ENCODE data around the gene LIN54. TPM values are rescaled to one million over a fixed set of nuclear protein-coding genes. Genes with fewer than 3 reads are reported as not detected.
"Not testable (repeated sequence)": the region's sequence is repeated elsewhere in the genome, so short reads cannot be mapped to it uniquely, and the experiment has no call there.

The LIN54 gene
- total RNA-seq, 1 experiment from 2014 or later, result 15.9 TPM

GRCh38 chr4:82969414-82969813 is 41.2 kb downstream of the LIN54 start:
- in situ Hi-C loops (cut with HindIII; ENCODE audit: low pct_unique_long_range_greater_than_20kb, low sequenced_read_pairs), result no loop called here

GRCh38 chr4:82968972-82969371 is 41.7 kb downstream of the LIN54 start:
- in situ Hi-C loops (cut with HindIII; ENCODE audit: low pct_unique_long_range_greater_than_20kb, low sequenced_read_pairs), result no loop called here
- DNase-seq (ENCODE audit: low read depth), result no peak

More at GRCh38 chr4:82969414-82969813, 41.2 kb downstream of the LIN54 start:
- no peak for DNase-seq (ENCODE audit: low read depth)

GRCh38 chr4:82965763-82966162 is 44.9 kb downstream of the LIN54 start:
- in situ Hi-C loops (cut with HindIII; ENCODE audit: low pct_unique_long_range_greater_than_20kb, low sequenced_read_pairs), result no loop called here
- no peak for DNase-seq (ENCODE audit: low read depth)

GRCh38 chr4:82957045-82957444 is 53.6 kb downstream of the LIN54 start:
- in situ Hi-C loops (cut with HindIII; ENCODE audit: low pct_unique_long_range_greater_than_20kb, low sequenced_read_pairs), result no loop called here
- no peak for DNase-seq (ENCODE audit: low read depth)

- in situ Hi-C loops (cut with HindIII; ENCODE audit: low pct_unique_long_range_greater_than_20kb, low sequenced_read_pairs), result no loop called here
Measured at GRCh38 chr4:82954212-82954611, 56.4 kb downstream of the LIN54 start.

GRCh38 chr4:82951196-82951595 is 59.4 kb downstream of the LIN54 start:
- in situ Hi-C loops (cut with HindIII; ENCODE audit: low pct_unique_long_range_greater_than_20kb, low sequenced_read_pairs), result no loop called here

More at GRCh38 chr4:82954212-82954611, 56.4 kb downstream of the LIN54 start:
- no peak for DNase-seq (ENCODE audit: low read depth)

GRCh38 chr4:82948647-82949204 is 61.9 kb downstream of the LIN54 start:
- in situ Hi-C loops (cut with HindIII; ENCODE audit: low pct_unique_long_range_greater_than_20kb, low sequenced_read_pairs), result no loop called here
- no peak for DNase-seq (ENCODE audit: low read depth)

More at GRCh38 chr4:82951196-82951595, 59.4 kb downstream of the LIN54 start:
- no peak for DNase-seq (ENCODE audit: low read depth)

- in situ Hi-C loops (cut with HindIII; ENCODE audit: low pct_unique_long_range_greater_than_20kb, low sequenced_read_pairs), result no loop called here
- DNase-seq (ENCODE audit: low read depth), result no peak
Measured at GRCh38 chr4:82947498-82947897, 63.1 kb downstream of the LIN54 start.

- DNase-seq (ENCODE audit: low read depth), result no peak
- in situ Hi-C loops (cut with HindIII; ENCODE audit: low pct_unique_long_range_greater_than_20kb, low sequenced_read_pairs), result no loop called here
Measured at GRCh38 chr4:82939414-82939813, 71.2 kb downstream of the LIN54 start.

- no peak for DNase-seq (ENCODE audit: low read depth)
- in situ Hi-C loops (cut with HindIII; ENCODE audit: low pct_unique_long_range_greater_than_20kb, low sequenced_read_pairs), result no loop called here
Measured at GRCh38 chr4:82934441-82934840, 76.2 kb downstream of the LIN54 start.

GRCh38 chr4:82930848-82931755 is 79.5 kb downstream of the LIN54 start:
- DNase-seq (ENCODE audit: low read depth), result no peak
- in situ Hi-C loops (cut with HindIII; ENCODE audit: low pct_unique_long_range_greater_than_20kb, low sequenced_read_pairs), result no loop called here

GRCh38 chr4:82921795-82922194 is 88.8 kb downstream of the LIN54 start:
- in situ Hi-C loops (cut with HindIII; ENCODE audit: low pct_unique_long_range_greater_than_20kb, low sequenced_read_pairs), result no loop called here
- DNase-seq (ENCODE audit: low read depth), result no peak

- no peak for DNase-seq (ENCODE audit: low read depth)
- in situ Hi-C loops (cut with HindIII; ENCODE audit: low pct_unique_long_range_greater_than_20kb, low sequenced_read_pairs), result no loop called here
Measured at GRCh38 chr4:82919386-82919785, 91.2 kb downstream of the LIN54 start.

GRCh38 chr4:82918091-82918490 is 92.5 kb downstream of the LIN54 start:
- in situ Hi-C loops (cut with HindIII; ENCODE audit: low pct_unique_long_range_greater_than_20kb, low sequenced_read_pairs), result no loop called here
- DNase-seq (ENCODE audit: low read depth), result no peak

GRCh38 chr4:82913968-82914367 is 96.7 kb downstream of the LIN54 start:
- in situ Hi-C loops (cut with HindIII; ENCODE audit: low pct_unique_long_range_greater_than_20kb, low sequenced_read_pairs); DNase-seq (ENCODE audit: low read depth): not testable (repeated sequence)

- in situ Hi-C loops (cut with HindIII; ENCODE audit: low pct_unique_long_range_greater_than_20kb, low sequenced_read_pairs), result no loop called here
- no peak for DNase-seq (ENCODE audit: low read depth)
Measured at GRCh38 chr4:82913305-82913704, 97.3 kb downstream of the LIN54 start.

- in situ Hi-C loops (cut with HindIII; ENCODE audit: low pct_unique_long_range_greater_than_20kb, low sequenced_read_pairs), result no loop called here
Measured at GRCh38 chr4:82909326-82909725, 101.3 kb downstream of the LIN54 start.

GRCh38 chr4:82906469-82906868 is 104.2 kb downstream of the LIN54 start:
- in situ Hi-C loops (cut with HindIII; ENCODE audit: low pct_unique_long_range_greater_than_20kb, low sequenced_read_pairs), result no loop called here
- no peak for DNase-seq (ENCODE audit: low read depth)

More at GRCh38 chr4:82909326-82909725, 101.3 kb downstream of the LIN54 start:
- DNase-seq (ENCODE audit: low read depth), result no peak

- DNase-seq (ENCODE audit: low read depth), result no peak
- in situ Hi-C loops (cut with HindIII; ENCODE audit: low pct_unique_long_range_greater_than_20kb, low sequenced_read_pairs), result no loop called here
Measured at GRCh38 chr4:82905205-82905604, 105.4 kb downstream of the LIN54 start.

Measured in Caki2 (cell line).